SK-N-SH (cell line): ENCODE results near the gene PHAF1. TPM values are rescaled to one million over a fixed set of nuclear protein-coding genes. Genes with fewer than 3 reads are reported as not detected.
A peak's percentile ranks its signal among the peaks of the same experiment; 100 is the strongest.

ENCODE experiments used
- CTCF ChIA-PET: fragments of 300-600, 350-600 bp; formaldehyde crosslinking; extraction: SDS; loops from one replicate; lab custom pipeline; 2021; lab: Yijun Ruan, JAX
- POLR2A ChIA-PET: fragments of 350-600 bp; sonication (Branson Sonifier 250); formaldehyde crosslinking; extraction: SDS; loops from one replicate; lab custom pipeline; 2020; ENCODE audit warnings: antibody characterized with exemption, inconsistent platforms; lab: Yijun Ruan, JAX
- DNase-seq: peaks from one replicate; pipeline ENCODE4 v3.0.0; 2012
- H2AFZ ChIP-seq: fragments of 200-600 bp; sonication (generic); 2 replicates; pipeline ENCODE4 v1.8.1; 2016; ENCODE audit warnings: antibody characterized with exemption, mild to moderate bottlenecking, low read depth
- H3F3A ChIP-seq: fragments of 200-600 bp; sonication (generic); replicated peaks from 2 replicates; pipeline ENCODE3; 2016; ENCODE audit warnings: antibody characterized with exemption, mild to moderate bottlenecking; ENCODE audit not compliant: insufficient read depth
- H3K27ac ChIP-seq, 2 experiments: fragments of 200-500 bp in 1 of 2; fragments of 200-600 bp in 1 of 2; sonication (Bioruptor generic) in 1 of 2; sonication (generic), shearing (Covaris generic) in 1 of 2; 2 replicates each; pipeline versions ENCODE4 v1.5.1 to v1.6.1; 2014 to 2016; ENCODE audit warnings: low read depth in 2 of 2, inconsistent platforms in 1 of 2, low read length in 1 of 2, mild to moderate bottlenecking in 1 of 2, mixed read lengths in 1 of 2
- H3K27me3 ChIP-seq: fragments of 200-600 bp; sonication (generic), shearing (Covaris generic); 2 replicates; pipeline ENCODE4 v1.6.1; 2016; ENCODE audit warnings: mixed run types; ENCODE audit not compliant: insufficient read depth
- H3K36me3 ChIP-seq, 2 experiments: fragments of 200-500 bp in 1 of 2; fragments of 200-600 bp in 1 of 2; sonication (Bioruptor generic) in 1 of 2; sonication (generic) in 1 of 2; replicated peaks in 1 of 2; 2 replicates each; pipeline versions ENCODE3 to v1.5.1; 2014 to 2016; ENCODE audit warnings: low read length in 1 of 2, mild to moderate bottlenecking in 1 of 2; ENCODE audit not compliant: insufficient read depth in 2 of 2, control insufficient read depth in 1 of 2
- H3K4me1 ChIP-seq, 2 experiments: fragments of 200-500 bp in 1 of 2; fragments of 200-600 bp in 1 of 2; sonication (Bioruptor generic) in 1 of 2; sonication (generic), shearing (Covaris generic) in 1 of 2; 2 replicates each; pipeline versions ENCODE4 v1.5.1 to v1.6.1; 2014 to 2016; ENCODE audit warnings: low read depth in 1 of 2, low read length in 1 of 2, mixed run types in 1 of 2; ENCODE audit not compliant: insufficient read depth in 2 of 2, control insufficient read depth in 1 of 2
- H3K4me2 ChIP-seq: fragments of 200-600 bp; sonication (generic), shearing (Covaris generic); 2 replicates; pipeline ENCODE4 v1.6.1; 2017; ENCODE audit warnings: mixed run types
- H3K4me3 ChIP-seq, 2 experiments: fragments of 200-500 bp in 1 of 2; fragments of 200-600 bp in 1 of 2; sonication (Bioruptor generic) in 1 of 2; sonication (generic), shearing (Covaris generic) in 1 of 2; 2 replicates each; pipeline versions ENCODE4 v1.5.1 to v1.8.1; 2014 to 2016; ENCODE audit warnings: low read depth in 2 of 2, inconsistent platforms in 1 of 2, low read length in 1 of 2, mild to moderate bottlenecking in 1 of 2, mixed read lengths in 1 of 2, moderate library complexity in 1 of 2
- H3K79me2 ChIP-seq: fragments of 200-600 bp; sonication (generic); 2 replicates; pipeline ENCODE4 v1.8.1; 2017; ENCODE audit warnings: mild to moderate bottlenecking; ENCODE audit not compliant: insufficient read depth
- H3K9ac ChIP-seq: fragments of 200-600 bp; sonication (generic); 2 replicates; pipeline ENCODE4 v1.6.1; 2017; ENCODE audit warnings: mixed run types
- H3K9me2 ChIP-seq: fragments of 200-600 bp; sonication (generic); 2 replicates; pipeline ENCODE4 v1.6.1; 2017; ENCODE audit warnings: mixed run types
- H3K9me3 ChIP-seq: fragments of 200-600 bp; sonication (generic); 2 replicates; pipeline ENCODE4 v1.6.1; 2017; ENCODE audit warnings: mixed run types, mild to moderate bottlenecking, moderate library complexity
- H4K20me1 ChIP-seq: fragments of 200-600 bp; sonication (generic); 2 replicates; pipeline ENCODE4 v1.6.1; 2017; ENCODE audit warnings: mild to moderate bottlenecking, mixed run types; ENCODE audit not compliant: insufficient read depth
- CHD2 ChIP-seq: fragments of 150-350 bp; IDR thresholded peaks from 2 replicates; pipeline ENCODE4 v1.6.1; 2018; ENCODE audit warnings: low read length; ENCODE audit not compliant: partially characterized antibody
- ELF1 ChIP-seq: IDR thresholded peaks from 2 replicates; pipeline ENCODE4 v1.4.0; 2012
- EP300 ChIP-seq, 2 experiments: IDR thresholded peaks; 2 replicates each; pipeline versions ENCODE4 v1.4.0 to v1.6.1; 2012; ENCODE audit warnings: borderline replicate concordance in 1 of 2, low read depth in 1 of 2, low read length in 1 of 2
- EZH2phosphoT487 ChIP-seq: fragments of 200-600 bp; sonication (generic); IDR thresholded peaks from 2 replicates; pipeline ENCODE4 v1.6.1; 2017; ENCODE audit warnings: low read depth, mixed run types, mild to moderate bottlenecking, antibody characterized with exemption, moderate library complexity, borderline replicate concordance
- FOSL2 ChIP-seq: IDR thresholded peaks from 2 replicates; pipeline ENCODE4 v1.4.0; 2012; ENCODE audit warnings: low read depth, mild to moderate bottlenecking, moderate library complexity, borderline replicate concordance
- FOXJ3 ChIP-seq: sonication (generic); formaldehyde crosslinking; IDR thresholded peaks from 2 replicates; pipeline ENCODE4 v1.5.1; 2020; ENCODE audit warnings: mild to moderate bottlenecking, missing genetic modification reagents
- FOXM1 ChIP-seq: IDR thresholded peaks from 2 replicates; pipeline ENCODE4 v1.4.0; 2012; ENCODE audit warnings: low read depth, mild to moderate bottlenecking
- GABPA ChIP-seq: IDR thresholded peaks from 2 replicates; pipeline ENCODE4 v1.4.0; 2012; ENCODE audit warnings: low read depth, mild to moderate bottlenecking
- MXI1 ChIP-seq: IDR thresholded peaks from 2 replicates; pipeline ENCODE4 v1.6.1; 2012; ENCODE audit warnings: mild to moderate bottlenecking, low read depth, low read length, improper control_type of control experiment
- NFIC ChIP-seq: IDR thresholded peaks from 2 replicates; pipeline ENCODE4 v1.4.0; 2012; ENCODE audit warnings: borderline replicate concordance
- NRF1 ChIP-seq: IDR thresholded peaks from 2 replicates; pipeline ENCODE4 v1.6.1; 2012; ENCODE audit warnings: low read depth, mild to moderate bottlenecking, low read length
- POLR2AphosphoS5 ChIP-seq: IDR thresholded peaks from 2 replicates; pipeline ENCODE4 v1.6.1; 2012; ENCODE audit warnings: low read depth, low read length
- RAD21 ChIP-seq: IDR thresholded peaks from 2 replicates; pipeline ENCODE4 v1.6.1; 2012; ENCODE audit warnings: mild to moderate bottlenecking, low read length
- RFX5 ChIP-seq: IDR thresholded peaks from 2 replicates; pipeline ENCODE4 v1.6.1; 2012; ENCODE audit warnings: mild to moderate bottlenecking, improper control_type of control experiment, low read length
- TAF1 ChIP-seq: IDR thresholded peaks from 2 replicates; pipeline ENCODE4 v1.6.1; 2012; ENCODE audit warnings: low read depth, mild to moderate bottlenecking, low read length, moderate library complexity, borderline replicate concordance
- YY1 ChIP-seq: IDR thresholded peaks from 2 replicates; pipeline ENCODE4 v1.4.0; 2012; ENCODE audit warnings: low read depth, mild to moderate bottlenecking
- WGBS: methylation state at CpG from one replicate; pipeline ENCODE4 v1.1.6; 2017; ENCODE audit warnings: low lambda C conversion rate; 5-methylcytosine and 5-hydroxymethylcytosine counted together
- polyA plus RNA-seq, 3 experiments: library from polyadenylated mRNA; depleted of rRNA; stranded (reverse); fragments of >200 nt; gene quantifications; 2 replicates each; pipeline ENCODE4 v1.2.3, GENCODE V29; 2012
- TF ChIP-seq, protein P1 (sequence below): IDR thresholded peaks from 2 replicates; pipeline ENCODE4; 2012
- TF ChIP-seq, protein P2 (sequence below): IDR thresholded peaks from 2 replicates; pipeline ENCODE4 v1.4.0; 2012; ENCODE audit warnings: low read depth
- TF ChIP-seq, protein P3 (sequence below): IDR thresholded peaks from 2 replicates; pipeline ENCODE4 v1.4.0; 2012; ENCODE audit warnings: low read depth, borderline replicate concordance

The PHAF1 gene
- polyA plus RNA-seq, 1 of the 3 experiments (the other 2 are of a cell fraction), result 17.3 TPM

DNA sequence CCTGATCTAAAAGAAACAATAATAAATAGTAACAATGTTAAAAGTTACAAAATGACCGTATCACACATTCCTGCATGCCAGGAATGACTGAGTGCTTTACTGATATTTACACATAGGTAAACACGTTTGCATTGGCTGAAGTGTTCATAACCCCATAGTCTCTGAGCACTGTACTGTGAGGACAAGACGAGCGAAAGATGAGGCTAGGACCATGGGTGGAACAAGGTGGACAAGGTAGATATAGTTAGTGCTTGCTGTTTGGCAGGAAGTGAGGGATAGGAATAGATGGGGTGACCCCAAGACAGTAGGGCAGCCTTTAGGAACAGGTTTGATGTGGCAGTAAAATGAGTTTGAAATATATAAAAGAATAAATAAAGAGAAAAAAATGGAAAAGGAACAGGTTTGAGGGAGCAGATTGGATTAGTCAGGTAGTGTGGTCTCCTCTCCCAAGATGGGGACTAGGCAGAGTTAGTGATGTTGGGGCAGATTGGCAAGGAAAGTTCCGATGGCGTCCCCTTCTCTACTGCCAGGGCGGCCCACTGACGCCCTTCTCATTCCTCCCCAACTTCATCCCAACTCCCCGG, 81.8 kb downstream of the PHAF1 start:
- Histone ChIP-seq H4K20me1 (peaks cover 21% of the 10 kb centered on the region), H3K9me3 (no peaks in the 10 kb centered on the region), H3K27me3 (no peaks in the 10 kb centered on the region), H3K4me1 (peaks cover 15 to 25% of the 10 kb centered on the region in 2 experiments; a peak in 3 of 4 replicates), H3K4me2 (peak overlapping the region; percentile 100), H3K4me3 (peak overlapping the region; percentile 96 to 99), H3K27ac (peak overlapping the region in 1 of 2 experiments; percentile 24; a peak in 1 of 4 replicates), H3F3A (peaks cover 24% of the 10 kb centered on the region), H3K79me2 (peaks cover 49% of the 10 kb centered on the region), H3K9ac (no peak overlapping the region), H3K9me2 (no peaks in the 10 kb centered on the region), H3K36me3 (peaks cover 20 to 34% of the 10 kb centered on the region in 2 experiments), H2AFZ (no peak overlapping the region)
- no peak for DNase-seq
- ChIA-PET POLR2A (interaction anchor here (1.3 kb wide), 1 partner anchor 35 kb away, joined by 4 read pairs; the partner anchor contains the start of gene TMEM208), CTCF (interaction anchor here (2.5 kb wide), 1 partner anchor 36 kb away, joined by 9 read pairs; no protein-coding TSS in a partner anchor)
- WGBS, result 28% methylated on average over 9 of the region's 9 CpGs
- TF ChIP-seq YY1, result no peak

DNA sequence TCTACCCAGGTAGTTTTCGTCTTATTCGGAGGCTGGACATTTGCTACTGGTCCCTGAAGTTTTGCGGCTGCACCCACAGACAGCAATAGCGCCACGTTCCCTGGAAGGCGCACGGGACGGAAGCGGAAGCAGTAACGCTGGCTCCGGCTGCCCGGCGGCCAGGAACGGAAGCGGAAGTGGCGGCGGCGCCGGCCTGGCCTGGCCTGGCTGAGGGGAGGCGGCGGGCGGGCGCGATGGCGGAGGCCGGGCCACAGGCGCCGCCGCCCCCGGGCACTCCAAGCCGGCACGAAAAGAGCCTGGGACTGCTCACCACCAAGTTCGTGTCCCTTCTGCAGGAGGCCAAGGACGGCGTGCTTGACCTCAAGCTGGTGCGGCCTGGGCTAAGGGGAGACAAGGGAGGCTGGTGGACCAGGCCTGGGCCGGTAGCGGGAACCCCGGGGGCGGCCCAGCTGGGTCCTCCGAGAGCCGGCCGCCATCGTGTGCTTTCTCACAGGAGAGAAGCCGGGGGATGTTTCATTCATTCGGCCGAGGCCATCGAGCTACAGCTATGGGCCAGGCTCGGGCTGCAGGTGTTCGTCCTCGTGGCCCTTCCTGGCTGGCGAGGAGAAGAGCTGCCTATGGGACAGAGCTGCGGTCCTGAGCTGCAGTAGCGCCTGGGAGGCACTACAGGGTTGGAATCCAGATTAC, 82.4 kb downstream of the PHAF1 start, which contains the start of gene E2F4:
E2F4 (plus strand) TSS at position 161 of the 687 bp plus-strand sequence; CDS start at position 234, 73 bp downstream.
- H3K4me2 ChIP-seq, result peak within 1 kb of the TSS; percentile 100
- CTCF ChIA-PET, result interaction anchor here (0.6 to 1.4 kb wide), 6 partner anchors 15 to 370 kb away, joined by 3 to 4 read pairs (median 3); partner anchors contain the start of genes CTCF, NOL3 and TMEM208
- H3K79me2 ChIP-seq, result peaks cover 50% of the 10 kb centered on the region
- POLR2A ChIA-PET, result interaction anchor here (1.0 to 2.9 kb wide), 6 partner anchors 9 to 40 kb away, joined by 3 to 8 read pairs (median 4); partner anchors contain the start of genes NOL3 and TMEM208
- no peaks in the 10 kb centered on the region for H3K9me2 ChIP-seq
- peak within 1 kb of the TSS; percentile 76 to 80 for H3K27ac ChIP-seq
- peak within 1 kb of the TSS; percentile 96 to 99 for H3K4me3 ChIP-seq
- DNase-seq, result peak; percentile 97
- H3K9ac ChIP-seq, result peak within 1 kb of the TSS; percentile 98
- H3K27me3 ChIP-seq, result no peaks in the 10 kb centered on the region
- H3K4me1 ChIP-seq, result peaks cover 9 to 25% of the 10 kb centered on the region in 2 experiments; a peak in 3 of 4 replicates
- 0% methylated on average over 16 of the region's 54 CpGs for WGBS
- H3F3A ChIP-seq, result peaks cover 23% of the 10 kb centered on the region
- peaks cover 21% of the 10 kb centered on the region for H4K20me1 ChIP-seq
- H2AFZ ChIP-seq, result no peak within 1 kb of the TSS
- peaks cover 26 to 41% of the 10 kb centered on the region in 2 experiments for H3K36me3 ChIP-seq
- H3K9me3 ChIP-seq, result no peaks in the 10 kb centered on the region
- peak; percentile 62; the same call in 1 of the 2 replicates for TF ChIP-seq YY1
- TF ChIP-seq NFIC, result 0 out of 2 replicates have a peak, but pooled peaks have one; percentile 5
- TF ChIP-seq, protein P1, sequence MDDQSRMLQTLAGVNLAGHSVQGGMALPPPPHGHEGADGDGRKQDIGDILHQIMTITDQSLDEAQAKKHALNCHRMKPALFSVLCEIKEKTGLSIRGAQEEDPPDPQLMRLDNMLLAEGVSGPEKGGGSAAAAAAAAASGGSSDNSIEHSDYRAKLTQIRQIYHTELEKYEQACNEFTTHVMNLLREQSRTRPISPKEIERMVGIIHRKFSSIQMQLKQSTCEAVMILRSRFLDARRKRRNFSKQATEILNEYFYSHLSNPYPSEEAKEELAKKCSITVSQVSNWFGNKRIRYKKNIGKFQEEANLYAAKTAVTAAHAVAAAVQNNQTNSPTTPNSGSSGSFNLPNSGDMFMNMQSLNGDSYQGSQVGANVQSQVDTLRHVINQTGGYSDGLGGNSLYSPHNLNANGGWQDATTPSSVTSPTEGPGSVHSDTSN, result peak; percentile 30; the same call in 1 of the 2 replicates
- no peak for TF ChIP-seq RAD21
- peak; percentile 96 for TF ChIP-seq ELF1
- TF ChIP-seq FOXJ3, result no peak
- TF ChIP-seq EP300 (IDR thresholded peaks at IDR 0.05; ENCODE audit: borderline replicate concordance in 1 of 2, low read depth in 1 of 2, low read length in 1 of 2), result 0 out of 4 replicates have a peak, but pooled peaks of 1 of the 2 experiments have one; percentile 10
- TF ChIP-seq RFX5, result 0 out of 2 replicates have a peak, but pooled peaks have one; percentile 18
- TF ChIP-seq CHD2, result peak; percentile 64
- peak; percentile 65; the same call in 1 of the 2 replicates for TF ChIP-seq TAF1
- no peak for TF ChIP-seq NRF1
- no peak for TF ChIP-seq FOSL2
- TF ChIP-seq EZH2phosphoT487, result no peak
- peak; percentile 44; the same call in 1 of the 2 replicates for TF ChIP-seq POLR2AphosphoS5
- TF ChIP-seq GABPA, result peak; percentile 92
- TF ChIP-seq, protein P2, sequence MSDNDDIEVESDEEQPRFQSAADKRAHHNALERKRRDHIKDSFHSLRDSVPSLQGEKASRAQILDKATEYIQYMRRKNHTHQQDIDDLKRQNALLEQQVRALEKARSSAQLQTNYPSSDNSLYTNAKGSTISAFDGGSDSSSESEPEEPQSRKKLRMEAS, result peak; percentile 83
- TF ChIP-seq FOXM1, result no peak
- TF ChIP-seq, protein P3, sequence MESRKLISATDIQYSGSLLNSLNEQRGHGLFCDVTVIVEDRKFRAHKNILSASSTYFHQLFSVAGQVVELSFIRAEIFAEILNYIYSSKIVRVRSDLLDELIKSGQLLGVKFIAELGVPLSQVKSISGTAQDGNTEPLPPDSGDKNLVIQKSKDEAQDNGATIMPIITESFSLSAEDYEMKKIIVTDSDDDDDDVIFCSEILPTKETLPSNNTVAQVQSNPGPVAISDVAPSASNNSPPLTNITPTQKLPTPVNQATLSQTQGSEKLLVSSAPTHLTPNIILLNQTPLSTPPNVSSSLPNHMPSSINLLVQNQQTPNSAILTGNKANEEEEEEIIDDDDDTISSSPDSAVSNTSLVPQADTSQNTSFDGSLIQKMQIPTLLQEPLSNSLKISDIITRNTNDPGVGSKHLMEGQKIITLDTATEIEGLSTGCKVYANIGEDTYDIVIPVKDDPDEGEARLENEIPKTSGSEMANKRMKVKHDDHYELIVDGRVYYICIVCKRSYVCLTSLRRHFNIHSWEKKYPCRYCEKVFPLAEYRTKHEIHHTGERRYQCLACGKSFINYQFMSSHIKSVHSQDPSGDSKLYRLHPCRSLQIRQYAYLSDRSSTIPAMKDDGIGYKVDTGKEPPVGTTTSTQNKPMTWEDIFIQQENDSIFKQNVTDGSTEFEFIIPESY, result no peak
- TF ChIP-seq MXI1, result peak; percentile 50
